ENCODE data around the gene TMTC1. TPM values are rescaled to one million over a fixed set of nuclear protein-coding genes. Genes with fewer than 3 reads are reported as not detected.

The TMTC1 gene
- total RNA-seq, 4 donors from 2014 or later = 84.0 to 177 (median 105) TPM

- H3K27ac ChIP-seq (replicated peaks in 1 of 4) = no peak overlapping the region
- no peaks in the 10 kb centered on the region for H3K9me3 ChIP-seq
- TF ChIP-seq EP300 (IDR thresholded peaks at IDR 0.05) = no peak
- no peak for TF ChIP-seq POLR2AphosphoS5 (IDR thresholded peaks at IDR 0.05)
- no peak for TF ChIP-seq POLR2A (IDR thresholded peaks at IDR 0.05; ENCODE audit: low read depth)
- TF ChIP-seq CTCF (IDR thresholded peaks at IDR 0.05) = no peak
- H3K4me1 ChIP-seq = no peaks in the 10 kb centered on the region
- intact Hi-C loops (cut with DNase I) = no loop called here
- 94% methylated on average over 2 of the region's 2 CpGs for WGBS
- no peak for DNase-seq (ENCODE audit: extremely low spot score)
- no peak overlapping the region for H3K4me3 ChIP-seq
- no peaks in the 10 kb centered on the region for H3K27me3 ChIP-seq
- H3K36me3 ChIP-seq = peaks cover 10 to 89% (median 33%) of the 10 kb centered on the region in 4 donors
Measured at GRCh38 chr12:29508949-29509348, 274.8 kb downstream of the TMTC1 start.

GRCh38 chr12:29505122-29505521, 278.6 kb downstream of the TMTC1 start:
- Histone ChIP-seq H3K4me3 (no peak overlapping the region), H3K36me3 (peaks cover 0 to 70% (median 15%) of the 10 kb centered on the region in 4 donors), H3K9me3 (no peaks in the 10 kb centered on the region), H3K4me1 (no peaks in the 10 kb centered on the region), H3K27me3 (no peaks in the 10 kb centered on the region), H3K27ac (replicated peaks in 1 of 4) (no peak overlapping the region)
- WGBS = 63% methylated on average over 3 of the region's 3 CpGs
- DNase-seq (ENCODE audit: extremely low spot score) = no peak
- TF ChIP-seq EP300 (IDR thresholded peaks at IDR 0.05) = no peak
- no peak for TF ChIP-seq POLR2AphosphoS5 (IDR thresholded peaks at IDR 0.05)
- TF ChIP-seq CTCF (IDR thresholded peaks at IDR 0.05) = no peak
- TF ChIP-seq POLR2A (IDR thresholded peaks at IDR 0.05; ENCODE audit: low read depth) = no peak
- intact Hi-C loops (cut with DNase I) = no loop called here

- no peak overlapping the region for H3K4me3 ChIP-seq
- no peaks in the 10 kb centered on the region for H3K4me1 ChIP-seq
- no peak for DNase-seq (ENCODE audit: extremely low spot score)
- H3K27ac ChIP-seq (replicated peaks in 1 of 4) = no peak overlapping the region
- H3K9me3 ChIP-seq = no peaks in the 10 kb centered on the region
- intact Hi-C loops (cut with DNase I) = no loop called here
- H3K36me3 ChIP-seq = peaks cover 0 to 56% (median 12%) of the 10 kb centered on the region in 4 donors
- TF ChIP-seq CTCF (IDR thresholded peaks at IDR 0.05) = no peak
- TF ChIP-seq POLR2A (IDR thresholded peaks at IDR 0.05; ENCODE audit: low read depth) = no peak
- no peak for TF ChIP-seq POLR2AphosphoS5 (IDR thresholded peaks at IDR 0.05)
- TF ChIP-seq EP300 (IDR thresholded peaks at IDR 0.05) = no peak
- no peaks in the 10 kb centered on the region for H3K27me3 ChIP-seq
Measured at GRCh38 chr12:29503283-29503682, 280.5 kb downstream of the TMTC1 start.

- Histone ChIP-seq H3K9me3 (no peaks in the 10 kb centered on the region), H3K4me3 (no peak overlapping the region), H3K27ac (replicated peaks in 1 of 4) (no peak overlapping the region), H3K4me1 (no peaks in the 10 kb centered on the region), H3K27me3 (no peaks in the 10 kb centered on the region), H3K36me3 (peaks cover 0 to 21% (median 2%) of the 10 kb centered on the region in 4 donors)
- TF ChIP-seq POLR2AphosphoS5 (IDR thresholded peaks at IDR 0.05) = no peak
- no peak for TF ChIP-seq CTCF (IDR thresholded peaks at IDR 0.05)
- 90% methylated on average over 3 of the region's 3 CpGs for WGBS
- intact Hi-C loops (cut with DNase I) = no loop called here
- no peak for DNase-seq (ENCODE audit: extremely low spot score)
Measured at GRCh38 chr12:29499235-29499634, 284.5 kb downstream of the TMTC1 start.

GRCh38 chr12:29497588-29497987, 286.2 kb downstream of the TMTC1 start, which contains the start of gene OVCH1:
TSS of gene OVCH1 (minus strand) at chr12:29497686. CDS start at chr12:29497686, 0 bp downstream.
- Histone ChIP-seq H3K27me3 (no peaks in the 10 kb centered on the region), H3K27ac (replicated peaks in 1 of 4) (no peak within 1 kb of the TSS), H3K36me3 (peaks cover 0 to 11% (median 0%) of the 10 kb centered on the region in 4 donors), H3K4me3 (no peak within 1 kb of the TSS), H3K4me1 (no peaks in the 10 kb centered on the region), H3K9me3 (no peaks in the 10 kb centered on the region)
- TF ChIP-seq EP300 (IDR thresholded peaks at IDR 0.05) = no peak
- TF ChIP-seq POLR2A (IDR thresholded peaks at IDR 0.05; ENCODE audit: low read depth) = no peak
- TF ChIP-seq POLR2AphosphoS5 (IDR thresholded peaks at IDR 0.05) = no peak
- TF ChIP-seq CTCF (IDR thresholded peaks at IDR 0.05) = no peak
- WGBS = 92% methylated on average over 17 of the region's 18 CpGs
- no peak for DNase-seq (ENCODE audit: extremely low spot score)
- intact Hi-C loops (cut with DNase I) = no loop called here
